OCI-LY1 (cell line): ENCODE results near the gene PIK3C2G.

ENCODE experiments used
- EZH2 ChIP-seq: fragments of 200-600 bp; sonication (generic), shearing (Covaris generic); IDR thresholded peaks from 2 replicates; pipeline ENCODE4 v1.8.0; 2017; ENCODE audit warnings: borderline replicate concordance, mixed run types, mild to moderate bottlenecking, antibody characterized with exemption, low read length, moderate library complexity, mixed read lengths
- TF ChIP-seq, protein P1 (sequence below): fragments of 200-600 bp; sonication (generic), shearing (Covaris generic); IDR thresholded peaks from 2 replicates; pipeline ENCODE4 v1.5.1; 2017; ENCODE audit warnings: mild to moderate bottlenecking, antibody characterized with exemption, low read length, moderate library complexity, mixed read lengths

DNA sequence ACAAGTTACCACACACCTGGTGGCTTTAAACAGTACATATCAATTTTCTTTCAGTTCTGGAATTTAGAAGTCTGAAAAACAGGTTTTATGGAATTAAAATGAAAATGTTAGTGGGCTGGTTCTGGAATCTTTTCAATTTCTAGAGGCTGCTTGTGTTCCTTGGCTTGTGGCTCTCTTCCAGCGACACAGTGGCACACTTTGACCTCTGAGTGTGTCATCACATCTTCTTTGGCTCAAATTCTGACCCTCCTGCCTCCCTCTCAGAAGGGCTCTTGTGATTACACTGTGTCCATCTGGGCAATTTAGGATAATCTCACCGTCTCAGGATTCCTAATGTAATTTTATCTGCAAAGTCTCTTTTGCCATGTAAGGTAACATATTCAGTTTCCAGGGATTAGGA, 306.5 kb downstream of the PIK3C2G start:
- TF ChIP-seq, protein P1, sequence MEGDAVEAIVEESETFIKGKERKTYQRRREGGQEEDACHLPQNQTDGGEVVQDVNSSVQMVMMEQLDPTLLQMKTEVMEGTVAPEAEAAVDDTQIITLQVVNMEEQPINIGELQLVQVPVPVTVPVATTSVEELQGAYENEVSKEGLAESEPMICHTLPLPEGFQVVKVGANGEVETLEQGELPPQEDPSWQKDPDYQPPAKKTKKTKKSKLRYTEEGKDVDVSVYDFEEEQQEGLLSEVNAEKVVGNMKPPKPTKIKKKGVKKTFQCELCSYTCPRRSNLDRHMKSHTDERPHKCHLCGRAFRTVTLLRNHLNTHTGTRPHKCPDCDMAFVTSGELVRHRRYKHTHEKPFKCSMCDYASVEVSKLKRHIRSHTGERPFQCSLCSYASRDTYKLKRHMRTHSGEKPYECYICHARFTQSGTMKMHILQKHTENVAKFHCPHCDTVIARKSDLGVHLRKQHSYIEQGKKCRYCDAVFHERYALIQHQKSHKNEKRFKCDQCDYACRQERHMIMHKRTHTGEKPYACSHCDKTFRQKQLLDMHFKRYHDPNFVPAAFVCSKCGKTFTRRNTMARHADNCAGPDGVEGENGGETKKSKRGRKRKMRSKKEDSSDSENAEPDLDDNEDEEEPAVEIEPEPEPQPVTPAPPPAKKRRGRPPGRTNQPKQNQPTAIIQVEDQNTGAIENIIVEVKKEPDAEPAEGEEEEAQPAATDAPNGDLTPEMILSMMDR = no peak
- no peak for TF ChIP-seq EZH2
